ENCODE results near the gene ZNRF1.

- peak; percentile 8 for TF ChIP-seq CTCF (IDR thresholded peaks at IDR 0.05)
- TF ChIP-seq EZH2 (IDR thresholded peaks at IDR 0.05; ENCODE audit: borderline replicate concordance, insufficient read depth, low read depth, low read length, poor library complexity, severe bottlenecking) = peak; percentile 63
Measured at GRCh38 chr16:74999609-75000480, 1.0 kb downstream of the ZNRF1 start.

Measured in B cell (primary cell).